ENCODE measurements around the gene NUP93.

Gene NUP93

GRCh38 chr16:56690420-56691122 lies 39.4 kb upstream of the NUP93 start:
- no peak overlapping the region for H3K9ac ChIP-seq (ENCODE audit: low read depth, low read length)
- H3K4me2 ChIP-seq (ENCODE audit: insufficient read depth, low read length), result no peak overlapping the region
- H3K4me3 ChIP-seq (ENCODE audit: low read depth in 1 of 2, low read length in 2 of 2), result no peak overlapping the region
- H2AFZ ChIP-seq (ENCODE audit: low read depth, low read length), result no peak overlapping the region
- H4K20me1 ChIP-seq (ENCODE audit: insufficient read depth, low read length), result no peaks in the 10 kb centered on the region
- ATAC-seq (ENCODE audit: insufficient read depth, low read depth) (no peak), DNase-seq (no peak)
- H3K36me3 ChIP-seq (ENCODE audit: insufficient read depth, low read length), result no peaks in the 10 kb centered on the region
- no peaks in the 10 kb centered on the region for H3K9me3 ChIP-seq (ENCODE audit: insufficient read depth, low read length, severe bottlenecking)
- TF ChIP-seq CTCF (IDR thresholded peaks at IDR 0.05; ENCODE audit: borderline replicate concordance, extremely low read depth, low read length, poor library complexity, severe bottlenecking), result no peak
- TF ChIP-seq EZH2 (IDR thresholded peaks at IDR 0.05; ENCODE audit: borderline replicate concordance, low read depth, low read length, severe bottlenecking), result no peak
- H3K27me3 ChIP-seq (ENCODE audit: insufficient read depth, low read length, poor library complexity), result no peaks in the 10 kb centered on the region
- no peaks in the 10 kb centered on the region for H3K79me2 ChIP-seq (ENCODE audit: insufficient read depth, low read length)
- H3K27ac ChIP-seq (ENCODE audit: low read length), result no peak overlapping the region
- no peaks in the 10 kb centered on the region for H3K4me1 ChIP-seq (ENCODE audit: insufficient read depth, low read length)

- H3K9me3 ChIP-seq (ENCODE audit: insufficient read depth, low read length, severe bottlenecking), result no peaks in the 10 kb centered on the region
- no peaks in the 10 kb centered on the region for H3K4me1 ChIP-seq (ENCODE audit: insufficient read depth, low read length)
- DNase-seq, result no peak
- H3K9ac ChIP-seq (ENCODE audit: low read depth, low read length), result no peak overlapping the region
- no peak for TF ChIP-seq CTCF (IDR thresholded peaks at IDR 0.05; ENCODE audit: borderline replicate concordance, extremely low read depth, low read length, poor library complexity, severe bottlenecking)
- TF ChIP-seq EZH2 (IDR thresholded peaks at IDR 0.05; ENCODE audit: borderline replicate concordance, low read depth, low read length, severe bottlenecking), result no peak
- H3K4me2 ChIP-seq (ENCODE audit: insufficient read depth, low read length), result no peak overlapping the region
- H4K20me1 ChIP-seq (ENCODE audit: insufficient read depth, low read length), result no peaks in the 10 kb centered on the region
- H3K27me3 ChIP-seq (ENCODE audit: insufficient read depth, low read length, poor library complexity), result no peaks in the 10 kb centered on the region
- ATAC-seq (ENCODE audit: insufficient read depth, low read depth), result no peak
- no peak overlapping the region for H2AFZ ChIP-seq (ENCODE audit: low read depth, low read length)
- H3K36me3 ChIP-seq (ENCODE audit: insufficient read depth, low read length), result no peaks in the 10 kb centered on the region
- H3K4me3 ChIP-seq (ENCODE audit: low read depth in 1 of 2, low read length in 2 of 2), result no peak overlapping the region
- no peak overlapping the region for H3K27ac ChIP-seq (ENCODE audit: low read length)
- H3K79me2 ChIP-seq (ENCODE audit: insufficient read depth, low read length), result no peaks in the 10 kb centered on the region
Measured at GRCh38 chr16:56691885-56692284, 38.0 kb upstream of the NUP93 start.

- no peak overlapping the region for H3K4me2 ChIP-seq (ENCODE audit: insufficient read depth, low read length)
- no peaks in the 10 kb centered on the region for H3K27me3 ChIP-seq (ENCODE audit: insufficient read depth, low read length, poor library complexity)
- H3K36me3 ChIP-seq (ENCODE audit: insufficient read depth, low read length), result no peaks in the 10 kb centered on the region
- H3K4me3 ChIP-seq (ENCODE audit: low read depth in 1 of 2, low read length in 2 of 2), result no peak overlapping the region
- no peak overlapping the region for H2AFZ ChIP-seq (ENCODE audit: low read depth, low read length)
- no peaks in the 10 kb centered on the region for H3K4me1 ChIP-seq (ENCODE audit: insufficient read depth, low read length)
- H3K9me3 ChIP-seq (ENCODE audit: insufficient read depth, low read length, severe bottlenecking), result peaks cover 4% of the 10 kb centered on the region
- TF ChIP-seq CTCF (IDR thresholded peaks at IDR 0.05; ENCODE audit: borderline replicate concordance, extremely low read depth, low read length, poor library complexity, severe bottlenecking) (no peak), EZH2 (IDR thresholded peaks at IDR 0.05; ENCODE audit: borderline replicate concordance, low read depth, low read length, severe bottlenecking) (no peak)
- no peak overlapping the region for H3K27ac ChIP-seq (ENCODE audit: low read length)
- DNase-seq (no peak), ATAC-seq (ENCODE audit: insufficient read depth, low read depth) (no peak)
- H4K20me1 ChIP-seq (ENCODE audit: insufficient read depth, low read length), result no peaks in the 10 kb centered on the region
- H3K9ac ChIP-seq (ENCODE audit: low read depth, low read length), result no peak overlapping the region
- no peaks in the 10 kb centered on the region for H3K79me2 ChIP-seq (ENCODE audit: insufficient read depth, low read length)
Measured at GRCh38 chr16:56695246-56695645, 34.7 kb upstream of the NUP93 start.

Data from DND-41 (cell line).